ENCODE data around the gene SPOUT1.

DNA sequence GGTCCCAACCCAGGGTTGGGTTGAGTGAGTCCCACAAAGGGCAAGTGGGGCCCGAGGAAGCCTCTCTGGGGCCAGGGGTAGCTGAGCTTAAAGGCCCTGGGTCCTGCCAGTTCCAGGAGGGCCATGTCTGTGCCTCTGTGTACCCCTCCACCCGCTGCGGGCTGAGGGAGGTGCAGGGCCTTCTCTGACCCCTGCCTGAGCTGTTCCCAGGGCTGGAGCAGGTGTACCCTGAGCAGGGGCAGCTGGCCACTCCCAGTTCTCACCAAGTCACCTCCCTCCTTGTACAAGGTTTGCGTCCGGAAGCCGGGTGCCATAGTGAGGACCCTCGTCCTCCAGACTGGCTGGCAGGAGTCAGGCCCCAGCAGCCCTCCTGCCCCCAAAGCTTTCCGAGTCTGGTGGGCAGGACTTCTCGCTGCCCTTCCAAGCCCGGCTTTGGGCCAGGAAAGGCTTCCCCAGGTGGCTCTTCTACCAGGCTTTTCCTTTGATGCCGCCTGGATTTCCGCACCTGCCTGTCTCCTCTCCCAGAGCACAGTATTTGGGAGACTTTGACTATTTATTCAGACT, 20.5 kb downstream of the SPOUT1 start:
- TF ChIP-seq CTCF (IDR thresholded peaks at IDR 0.05) (no peak), POLR2A (IDR thresholded peaks at IDR 0.05) (no peak)
